Mesendoderm (in vitro differentiated cells): Measurements from ENCODE around the gene ZG16.

Source experiments
- DNase-seq: peaks from one replicate; pipeline ENCODE4 v3.0.0; 2013
- H2AK5ac ChIP-seq: 2 replicates; pipeline ENCODE4 v1.6.1; 2013; ENCODE audit warnings: low read length, inconsistent platforms
- H2BK120ac ChIP-seq: 2 replicates; pipeline ENCODE4 v1.6.1; 2013; ENCODE audit warnings: low read depth, mild to moderate bottlenecking, low read length, moderate library complexity, mixed read lengths
- H2BK15ac ChIP-seq: replicated peaks from 2 replicates; pipeline ENCODE4 v1.6.1; 2013; ENCODE audit warnings: low read depth, mild to moderate bottlenecking, moderate library complexity
- H2BK5ac ChIP-seq: 2 replicates; pipeline ENCODE4 v1.6.1; 2013; ENCODE audit warnings: low read length, inconsistent platforms
- H3K18ac ChIP-seq: 2 replicates; pipeline ENCODE4 v1.6.1; 2013; ENCODE audit warnings: mild to moderate bottlenecking, low read length, mixed read lengths
- H3K23ac ChIP-seq: one replicate; pipeline ENCODE4 v1.6.1; 2013; ENCODE audit warnings: low read length
- H3K27ac ChIP-seq: 2 replicates; pipeline ENCODE4 v1.5.1; 2013; ENCODE audit warnings: low read depth, mild to moderate bottlenecking, inconsistent platforms, low read length, moderate library complexity
- H3K27me3 ChIP-seq: 2 replicates; pipeline ENCODE4 v1.6.1; 2013; ENCODE audit warnings: low read length, control low read depth, mild to moderate bottlenecking, inconsistent platforms; ENCODE audit not compliant: insufficient read depth, poor library complexity
- H3K36me3 ChIP-seq: 2 replicates; pipeline ENCODE4 v1.6.1; 2013; ENCODE audit warnings: low read length, inconsistent platforms; ENCODE audit not compliant: control insufficient read depth, insufficient read depth
- H3K4ac ChIP-seq: one replicate; pipeline ENCODE4 v1.6.1; 2013; ENCODE audit warnings: low read depth, mild to moderate bottlenecking, low read length, moderate library complexity
- H3K4me1 ChIP-seq: 2 replicates; pipeline ENCODE4 v1.6.1; 2013; ENCODE audit warnings: low read depth, low read length, inconsistent platforms; ENCODE audit not compliant: control insufficient read depth
- H3K4me2 ChIP-seq: 2 replicates; pipeline ENCODE4 v1.6.1; 2013; ENCODE audit warnings: low read length
- H3K4me3 ChIP-seq: 2 replicates; pipeline ENCODE4 v1.5.1; 2013; ENCODE audit warnings: mild to moderate bottlenecking, low read length
- H3K56ac ChIP-seq: one replicate; pipeline ENCODE4 v1.6.1; 2013; ENCODE audit warnings: low read length
- H3K79me1 ChIP-seq: 2 replicates; pipeline ENCODE4 v1.6.1; 2013; ENCODE audit warnings: low read length, inconsistent platforms
- H3K79me2 ChIP-seq: 2 replicates; pipeline ENCODE4 v1.6.1; 2013; ENCODE audit warnings: mild to moderate bottlenecking, low read length; ENCODE audit not compliant: control insufficient read depth, insufficient read depth
- H3K9ac ChIP-seq: 2 replicates; pipeline ENCODE4 v1.6.1; 2013; ENCODE audit warnings: low read length, inconsistent platforms
- H4K5ac ChIP-seq: one replicate; pipeline ENCODE4 v1.6.1; 2013; ENCODE audit warnings: low read length
- H4K8ac ChIP-seq: one replicate; pipeline ENCODE4 v1.6.1; 2013; ENCODE audit warnings: low read depth, mild to moderate bottlenecking, control low read depth, low read length, moderate library complexity
- WGBS: extraction: QIAGEN DNeasy Blood & Tissue Kit; methylation state at CpG from one replicate; pipeline ENCODE4 v1.1.7; 2013; ENCODE audit warnings: low lambda C conversion rate, missing lambda C conversion rate; ENCODE audit not compliant: insufficient coverage; ENCODE audit errors: extremely low coverage; 5-methylcytosine and 5-hydroxymethylcytosine counted together

Gene ZG16

DNA sequence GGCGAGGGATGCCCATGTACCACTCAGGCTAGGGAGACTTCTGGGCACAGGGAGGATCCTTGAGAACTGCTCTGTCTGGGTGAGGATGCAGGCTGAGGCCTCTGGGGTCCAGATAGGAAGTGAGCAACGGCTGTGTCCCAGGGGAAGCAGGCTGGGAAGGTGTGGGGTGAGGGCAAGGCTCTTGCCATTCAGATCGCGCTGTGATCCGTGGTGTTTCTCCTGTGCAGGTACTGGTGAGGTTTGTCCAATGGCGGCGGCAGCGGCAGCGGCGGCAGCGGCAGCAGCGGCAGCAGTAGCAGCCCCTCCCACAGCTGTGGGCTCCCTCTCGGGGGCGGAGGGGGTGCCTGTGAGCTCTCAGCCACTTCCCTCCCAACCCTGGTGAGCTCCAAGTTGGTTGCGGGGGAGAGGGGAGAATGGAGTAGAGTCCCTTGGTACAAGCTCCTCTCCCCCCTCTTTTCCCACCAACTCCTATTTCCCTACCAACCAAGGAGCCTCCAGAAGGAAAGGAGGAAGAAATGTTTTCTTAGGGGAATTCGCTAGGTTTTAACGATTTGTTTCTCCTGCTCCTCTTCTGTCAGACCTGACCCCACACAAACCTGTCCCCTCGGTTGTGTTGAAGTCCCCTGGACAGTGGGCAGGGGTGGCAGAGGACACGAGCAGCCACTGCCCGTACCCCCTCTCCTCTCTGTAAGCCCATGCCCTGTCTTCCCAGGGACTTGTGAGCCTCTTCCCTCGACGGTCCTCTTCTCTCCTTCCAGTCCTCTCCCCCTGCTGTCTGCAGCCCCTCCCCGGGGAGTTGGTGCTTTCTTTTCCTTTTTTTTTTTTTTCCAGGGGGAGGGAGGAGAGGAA lies 32.0 kb downstream of the ZG16 start:
- no peak overlapping the region for H2BK15ac ChIP-seq
- peaks cover 26% of the 10 kb centered on the region for H3K79me2 ChIP-seq
- H3K36me3 ChIP-seq: peaks cover 6% of the 10 kb centered on the region
- no peak overlapping the region for H4K5ac ChIP-seq
- H3K27ac ChIP-seq: peak overlapping the region; percentile 72
- H2BK120ac ChIP-seq: no peak overlapping the region
- no peak overlapping the region for H3K23ac ChIP-seq
- H3K4ac ChIP-seq: no peak overlapping the region
- no peaks in the 10 kb centered on the region for H3K27me3 ChIP-seq
- H2AK5ac ChIP-seq: no peak overlapping the region
- DNase-seq: peak; percentile 65
- peaks cover 5% of the 10 kb centered on the region for H3K79me1 ChIP-seq
- H3K4me3 ChIP-seq: no peak overlapping the region
- peak overlapping the region; percentile 63 for H3K4me2 ChIP-seq
- H3K4me1 ChIP-seq: peaks cover 23% of the 10 kb centered on the region
- no peak overlapping the region for H2BK5ac ChIP-seq
- H3K18ac ChIP-seq: no peak overlapping the region
- H3K9ac ChIP-seq: peak overlapping the region; percentile 75
- no peak overlapping the region for H4K8ac ChIP-seq
- peak overlapping the region; percentile 90 for H3K56ac ChIP-seq
- no CpG with 5 or more reads among the region's 23 CpGs for WGBS

DNA sequence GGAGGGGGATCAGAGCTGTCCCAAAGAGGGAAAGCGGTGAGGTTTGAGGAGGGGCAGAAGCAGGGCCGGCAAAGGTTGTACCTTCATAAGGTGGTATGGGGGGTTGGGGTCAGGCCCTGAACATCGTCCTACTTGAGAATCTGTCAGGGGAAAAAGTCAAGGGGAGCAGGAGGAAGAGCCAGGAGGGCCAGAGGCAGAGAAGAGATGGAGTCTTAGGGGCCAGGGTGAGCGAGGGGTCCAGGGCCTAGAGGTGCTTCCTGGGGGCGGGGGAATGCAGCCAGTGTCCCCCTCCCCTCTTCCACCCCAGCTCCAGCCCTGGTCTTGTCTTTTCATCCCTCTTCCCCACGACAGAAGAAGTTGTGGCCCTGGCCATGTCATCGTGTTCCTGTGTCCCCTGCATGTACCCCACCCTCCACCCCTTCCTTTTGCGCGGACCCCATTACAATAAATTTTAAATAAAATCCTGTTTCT lies 32.7 kb downstream of the ZG16 start:
- Histone ChIP-seq H3K27me3 (no peaks in the 10 kb centered on the region), H2AK5ac (no peak overlapping the region), H3K23ac (peak overlapping the region; percentile 76), H3K27ac (peak overlapping the region; percentile 72), H3K9ac (peak overlapping the region; percentile 75), H2BK5ac (no peak overlapping the region), H3K56ac (peak overlapping the region; percentile 90), H4K8ac (no peak overlapping the region), H3K36me3 (peaks cover 6% of the 10 kb centered on the region), H3K4ac (no peak overlapping the region), H3K18ac (no peak overlapping the region), H3K4me2 (peak overlapping the region; percentile 63), H3K79me2 (peaks cover 26% of the 10 kb centered on the region), H3K4me1 (peaks cover 24% of the 10 kb centered on the region), H2BK15ac (no peak overlapping the region), H4K5ac (no peak overlapping the region), H2BK120ac (no peak overlapping the region), H3K4me3 (no peak overlapping the region), H3K79me1 (peaks cover 5% of the 10 kb centered on the region)
- no CpG with 5 or more reads among the region's 9 CpGs for WGBS
- DNase-seq: no peak

DNA sequence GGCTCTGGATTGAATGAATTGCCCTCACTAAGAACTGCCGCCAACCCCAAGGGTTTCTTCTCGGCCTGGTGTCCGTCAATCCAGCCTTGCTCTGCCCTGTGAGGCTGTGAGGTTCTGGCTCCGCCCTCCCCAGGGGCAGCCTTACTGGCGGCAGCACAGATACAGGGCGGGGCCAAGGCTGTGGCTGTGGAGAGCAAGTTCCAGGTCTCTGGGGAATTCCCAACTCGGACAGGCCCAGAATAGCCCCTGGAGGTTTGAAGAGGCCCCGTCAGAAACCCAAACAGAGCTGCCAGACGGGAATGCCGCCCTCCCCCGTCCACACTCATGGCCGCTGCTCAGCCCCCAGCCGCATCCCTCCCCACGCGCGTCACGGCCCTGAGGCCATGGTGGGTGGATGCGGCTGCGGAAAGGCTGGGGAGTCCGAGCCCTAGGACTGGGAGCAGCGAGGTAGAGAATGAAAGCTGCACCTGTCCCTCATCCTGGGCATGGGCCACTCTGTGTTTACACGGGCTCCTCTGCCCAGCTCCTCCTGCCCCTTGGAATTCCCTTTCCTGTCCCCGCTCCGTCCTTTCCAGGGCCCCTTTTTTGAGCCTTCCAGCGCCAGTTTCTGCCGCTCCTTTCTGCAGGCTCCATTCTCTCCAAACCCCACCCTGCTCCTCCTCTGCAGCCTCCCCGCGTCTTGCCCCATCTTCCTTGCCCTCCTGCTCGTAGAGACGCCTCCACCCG lies 33.3 kb downstream of the ZG16 start:
- peak overlapping the region; percentile 26 for H3K4me3 ChIP-seq
- peaks cover 5% of the 10 kb centered on the region for H3K79me1 ChIP-seq
- H2BK120ac ChIP-seq: no peak overlapping the region
- H3K27me3 ChIP-seq: no peaks in the 10 kb centered on the region
- no peak overlapping the region for H4K8ac ChIP-seq
- no CpG with 5 or more reads among the region's 31 CpGs for WGBS
- H3K27ac ChIP-seq: peak overlapping the region; percentile 76
- H3K18ac ChIP-seq: no peak overlapping the region
- peak overlapping the region; percentile 43 for H2BK5ac ChIP-seq
- no peak overlapping the region for H3K4ac ChIP-seq
- peak overlapping the region; percentile 91 for H3K56ac ChIP-seq
- H3K23ac ChIP-seq: no peak overlapping the region
- DNase-seq: peak; percentile 99
- peaks cover 24% of the 10 kb centered on the region for H3K4me1 ChIP-seq
- no peak overlapping the region for H2AK5ac ChIP-seq
- H2BK15ac ChIP-seq: no peak overlapping the region
- peaks cover 26% of the 10 kb centered on the region for H3K79me2 ChIP-seq
- H3K36me3 ChIP-seq: peaks cover 6% of the 10 kb centered on the region
- H3K9ac ChIP-seq: peak overlapping the region; percentile 78
- no peak overlapping the region for H4K5ac ChIP-seq
- H3K4me2 ChIP-seq: peak overlapping the region; percentile 84

DNA sequence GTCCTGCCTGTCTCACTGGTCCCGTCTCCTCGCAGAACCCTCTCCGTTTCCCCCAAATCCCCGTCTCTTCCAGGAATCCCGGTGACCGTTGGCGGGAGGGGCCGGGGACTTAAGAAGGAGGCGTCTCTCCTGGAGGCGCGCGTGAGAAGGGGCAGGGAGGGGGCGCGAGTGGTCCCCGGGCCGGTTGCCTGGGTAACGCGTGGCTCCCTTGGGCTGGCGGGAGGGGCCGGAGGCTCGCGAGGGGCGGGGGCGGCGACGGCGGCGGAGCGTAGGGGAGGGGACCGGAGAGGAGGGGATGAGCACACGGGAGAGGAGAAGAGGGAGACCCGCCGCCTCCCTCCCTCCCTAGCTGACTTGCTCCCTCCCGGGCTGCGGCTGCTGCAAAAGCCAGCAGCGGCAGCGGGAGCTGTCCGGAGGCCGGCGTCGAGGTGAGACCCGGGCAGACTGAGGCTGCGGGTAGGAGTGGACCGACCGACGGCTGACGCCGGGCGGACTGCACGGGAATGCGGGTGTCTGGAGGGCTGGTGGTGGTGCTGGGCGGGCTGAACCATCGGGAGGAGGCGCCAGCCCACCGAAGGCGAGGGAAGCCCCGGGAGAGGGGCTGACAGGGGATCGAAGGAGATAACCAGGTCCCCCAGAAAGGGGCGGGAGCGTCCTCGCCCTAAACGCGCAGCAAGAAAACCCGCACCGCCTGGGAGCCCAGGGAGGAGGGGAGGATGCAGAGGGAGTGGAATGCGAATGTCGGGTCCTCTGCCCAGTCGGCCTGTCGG lies 34.0 kb downstream of the ZG16 start, which contains the start of gene PRRT2:
PRRT2 (plus strand) TSS at position 298 of the 770 bp plus-strand sequence. CDS start 862 bp downstream, outside the sequence.
- no peak within 1 kb of the TSS for H4K5ac ChIP-seq
- H3K36me3 ChIP-seq: peaks cover 6% of the 10 kb centered on the region
- no peak within 1 kb of the TSS for H2AK5ac ChIP-seq
- peaks cover 24% of the 10 kb centered on the region for H3K4me1 ChIP-seq
- H3K9ac ChIP-seq: peak within 1 kb of the TSS; percentile 88
- DNase-seq: peak; percentile 76
- H2BK15ac ChIP-seq: no peak within 1 kb of the TSS
- WGBS: no CpG with 5 or more reads among the region's 69 CpGs
- H4K8ac ChIP-seq: no peak within 1 kb of the TSS
- no peak within 1 kb of the TSS for H2BK120ac ChIP-seq
- H3K79me2 ChIP-seq: peaks cover 31% of the 10 kb centered on the region
- H3K27me3 ChIP-seq: no peaks in the 10 kb centered on the region
- peak within 1 kb of the TSS; percentile 71 for H3K4me3 ChIP-seq
- H3K23ac ChIP-seq: peak within 1 kb of the TSS; percentile 69
- H3K4ac ChIP-seq: no peak within 1 kb of the TSS
- peak within 1 kb of the TSS; percentile 89 for H3K4me2 ChIP-seq
- H3K56ac ChIP-seq: peak within 1 kb of the TSS; percentile 91
- H3K79me1 ChIP-seq: peaks cover 5% of the 10 kb centered on the region
- peak within 1 kb of the TSS; percentile 76 for H3K27ac ChIP-seq
- H2BK5ac ChIP-seq: peak within 1 kb of the TSS; percentile 43
- H3K18ac ChIP-seq: peak within 1 kb of the TSS; percentile 28

DNA sequence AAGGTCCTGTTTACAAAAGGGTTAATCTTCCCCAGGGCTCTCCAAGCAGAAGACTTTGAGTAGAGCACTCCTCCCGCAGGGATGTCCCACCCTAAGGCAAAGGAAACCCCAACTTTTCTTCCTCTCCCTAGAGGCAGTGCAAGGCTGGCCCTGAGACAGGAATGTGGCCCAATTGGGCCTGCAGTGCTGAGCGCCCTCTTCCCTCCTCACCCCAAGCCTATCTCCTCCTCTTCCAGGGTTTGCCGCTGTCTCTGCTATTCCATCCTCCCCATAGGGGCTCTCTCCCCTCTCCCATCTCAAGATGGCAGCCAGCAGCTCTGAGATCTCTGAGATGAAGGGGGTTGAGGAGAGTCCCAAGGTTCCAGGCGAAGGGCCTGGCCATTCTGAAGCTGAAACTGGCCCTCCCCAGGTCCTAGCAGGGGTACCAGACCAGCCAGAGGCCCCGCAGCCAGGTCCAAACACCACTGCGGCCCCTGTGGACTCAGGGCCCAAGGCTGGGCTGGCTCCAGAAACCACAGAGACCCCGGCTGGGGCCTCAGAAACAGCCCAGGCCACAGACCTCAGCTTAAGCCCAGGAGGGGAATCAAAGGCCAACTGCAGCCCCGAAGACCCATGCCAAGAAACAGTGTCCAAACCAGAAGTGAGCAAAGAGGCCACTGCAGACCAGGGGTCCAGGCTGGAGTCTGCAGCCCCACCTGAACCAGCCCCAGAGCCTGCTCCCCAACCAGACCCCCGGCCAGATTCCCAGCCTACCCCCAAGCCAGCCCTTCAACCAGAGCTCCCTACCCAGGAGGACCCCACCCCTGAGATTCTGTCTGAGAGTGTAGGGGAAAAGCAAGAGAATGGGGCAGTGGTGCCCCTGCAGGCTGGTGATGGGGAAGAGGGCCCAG lies 34.9 kb downstream of the ZG16 start:
- Histone ChIP-seq H3K4me3 (peak overlapping the region; percentile 37), H3K23ac (no peak overlapping the region), H3K79me1 (peaks cover 5% of the 10 kb centered on the region), H3K36me3 (peaks cover 6% of the 10 kb centered on the region), H3K4me2 (peak overlapping the region; percentile 89), H4K8ac (no peak overlapping the region), H3K4me1 (peaks cover 24% of the 10 kb centered on the region), H3K27ac (no peak overlapping the region), H3K79me2 (peaks cover 23% of the 10 kb centered on the region), H3K18ac (no peak overlapping the region), H3K27me3 (no peaks in the 10 kb centered on the region), H3K56ac (peak overlapping the region; percentile 91), H2BK15ac (no peak overlapping the region), H3K9ac (peak overlapping the region; percentile 88), H2BK5ac (no peak overlapping the region), H4K5ac (no peak overlapping the region), H3K4ac (no peak overlapping the region), H2AK5ac (no peak overlapping the region), H2BK120ac (no peak overlapping the region)
- no CpG with 5 or more reads among the region's 9 CpGs for WGBS
- DNase-seq: no peak
